HepG2 (cell line): ENCODE results near the gene C2orf81. TPM values are rescaled to one million over a fixed set of nuclear protein-coding genes. Genes with fewer than 3 reads are reported as not detected.

Experiments
- IKZF5 ChIP-seq: IDR thresholded peaks from 2 replicates; pipeline ENCODE4 v1.6.1; 2018; ENCODE audit warnings: missing genetic modification reagents, mild to moderate bottlenecking, missing compliant biosample characterization
- MLLT10 ChIP-seq: sonication (generic); formaldehyde crosslinking; IDR thresholded peaks from 2 replicates; pipeline ENCODE4 v1.4.0; 2020; ENCODE audit warnings: missing genetic modification reagents
- SSRP1 ChIP-seq: IDR thresholded peaks from 2 replicates; pipeline ENCODE4 v1.6.1; 2016; ENCODE audit warnings: control low read depth
- TEAD2 ChIP-seq: sonication (generic); formaldehyde crosslinking; IDR thresholded peaks from 2 replicates; pipeline ENCODE4 v1.9.0; 2021; ENCODE audit warnings: missing genetic modification reagents
- YEATS4 ChIP-seq: sonication (generic); formaldehyde crosslinking; IDR thresholded peaks from 2 replicates; pipeline ENCODE4 v1.4.0; 2020; ENCODE audit warnings: missing genetic modification reagents, borderline replicate concordance
- ZNF274 ChIP-seq: sonication (generic); formaldehyde crosslinking; IDR thresholded peaks from 2 replicates; pipeline ENCODE4 v1.5.1; 2020; ENCODE audit warnings: mild to moderate bottlenecking, missing genetic modification reagents
- ZSCAN30 ChIP-seq: sonication (generic); formaldehyde crosslinking; IDR thresholded peaks from 2 replicates; pipeline ENCODE4 v1.5.0; 2020; ENCODE audit warnings: mild to moderate bottlenecking, missing genetic modification reagents
- polyA plus RNA-seq, 8 experiments: library from polyadenylated mRNA; depleted of rRNA in 3 of 8; stranded (reverse) in 7 of 8; unstranded in 1 of 8; fragments of >200 nt; fragmentation: Illumina TruSeq in 4 of 8; extraction: Trizol in 4 of 8; gene quantifications; 2 replicates each; pipeline versions ENCODE4 v1.2.1 to v1.2.3, GENCODE V29; 2011 to 2016; ENCODE audit warnings: low read depth in 4 of 8, missing spikeins in 1 of 8, mixed read lengths in 1 of 8; ENCODE audit not compliant: insufficient read depth in 1 of 8
- total RNA-seq, 5 experiments: library from RNA; depleted of rRNA; stranded (reverse); fragments of >200 nt; fragmentation: Illumina TruSeq; extraction: Trizol; gene quantifications; 2 replicates each; pipeline ENCODE4 v1.2.3, GENCODE V29; 2016; ENCODE audit warnings: low read depth in 1 of 5
- TF ChIP-seq, protein P1 (sequence below): sonication (generic); formaldehyde crosslinking; IDR thresholded peaks from 2 replicates; pipeline ENCODE4 v1.4.0; 2020; ENCODE audit warnings: missing genetic modification reagents
- TF ChIP-seq, protein P2 (sequence below): sonication (generic); formaldehyde crosslinking; IDR thresholded peaks from 2 replicates; pipeline ENCODE4 v1.4.0; 2020; ENCODE audit warnings: missing genetic modification reagents
- TF ChIP-seq, protein P3 (sequence below): sonication (generic); formaldehyde crosslinking; IDR thresholded peaks from 2 replicates; pipeline ENCODE4 v1.5.0; 2020; ENCODE audit warnings: mild to moderate bottlenecking, missing genetic modification reagents

C2orf81 gene
- total and polyA plus RNA-seq, 2 of the 13 experiments (the other 11 are each of a cell fraction or from before 2014, with no cell fraction given) = 0.15 to 0.17 TPM

DNA sequence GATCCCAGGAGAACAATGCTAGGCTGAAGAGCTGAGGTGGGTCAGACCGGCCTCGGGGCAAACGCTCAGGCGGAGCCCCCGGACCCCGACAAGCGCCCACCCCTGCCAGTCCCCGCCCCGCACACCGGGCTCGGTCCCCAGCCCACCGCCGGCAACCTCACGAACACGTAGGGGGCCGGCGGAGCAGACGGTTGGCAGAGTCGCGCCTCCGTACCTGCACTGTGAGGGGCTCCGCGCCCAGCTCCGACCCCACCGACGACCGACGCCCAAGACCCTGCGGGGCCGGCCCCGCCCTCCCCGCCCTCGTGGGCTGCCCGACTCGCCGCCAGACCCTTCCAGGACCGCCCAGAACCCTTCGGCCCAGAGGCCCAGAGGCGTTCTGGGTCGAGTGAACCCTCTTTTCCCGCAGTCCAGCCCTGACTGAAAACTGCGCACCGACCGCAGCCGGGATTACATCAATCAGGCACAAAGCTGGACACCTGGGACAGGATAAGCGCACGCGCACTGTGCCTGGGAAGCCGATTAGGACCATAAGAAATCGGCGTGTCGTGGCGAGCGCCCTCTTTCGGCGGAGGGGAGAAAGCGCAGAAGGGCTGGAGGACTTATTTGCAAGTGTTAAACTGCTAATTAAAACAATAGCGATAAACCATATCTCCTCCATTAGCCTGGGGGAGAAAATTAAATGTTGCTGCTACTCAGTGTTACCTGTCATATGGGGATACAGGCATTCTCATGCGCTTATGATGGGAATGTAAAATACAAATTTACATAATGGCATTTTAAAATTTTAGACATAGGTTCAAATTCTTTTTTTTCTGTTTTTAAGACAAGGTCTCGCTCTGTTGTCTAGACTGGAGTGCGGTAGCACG, 29.6 kb downstream of the C2orf81 start (continued):
- TF ChIP-seq ZNF274 (CRISPR knock-in tag) (peak; percentile 95), SSRP1 (CRISPR knock-in tag) (0 out of 2 replicates have a peak, but pooled peaks have one; percentile 30), TEAD2 (no peak), ZSCAN30 (CRISPR knock-in tag) (no peak), YEATS4 (CRISPR knock-in tag) (peak; percentile 78), IKZF5 (CRISPR knock-in tag) (peak; percentile 55), MLLT10 (CRISPR knock-in tag) (no peak)
- TF ChIP-seq, protein P1, sequence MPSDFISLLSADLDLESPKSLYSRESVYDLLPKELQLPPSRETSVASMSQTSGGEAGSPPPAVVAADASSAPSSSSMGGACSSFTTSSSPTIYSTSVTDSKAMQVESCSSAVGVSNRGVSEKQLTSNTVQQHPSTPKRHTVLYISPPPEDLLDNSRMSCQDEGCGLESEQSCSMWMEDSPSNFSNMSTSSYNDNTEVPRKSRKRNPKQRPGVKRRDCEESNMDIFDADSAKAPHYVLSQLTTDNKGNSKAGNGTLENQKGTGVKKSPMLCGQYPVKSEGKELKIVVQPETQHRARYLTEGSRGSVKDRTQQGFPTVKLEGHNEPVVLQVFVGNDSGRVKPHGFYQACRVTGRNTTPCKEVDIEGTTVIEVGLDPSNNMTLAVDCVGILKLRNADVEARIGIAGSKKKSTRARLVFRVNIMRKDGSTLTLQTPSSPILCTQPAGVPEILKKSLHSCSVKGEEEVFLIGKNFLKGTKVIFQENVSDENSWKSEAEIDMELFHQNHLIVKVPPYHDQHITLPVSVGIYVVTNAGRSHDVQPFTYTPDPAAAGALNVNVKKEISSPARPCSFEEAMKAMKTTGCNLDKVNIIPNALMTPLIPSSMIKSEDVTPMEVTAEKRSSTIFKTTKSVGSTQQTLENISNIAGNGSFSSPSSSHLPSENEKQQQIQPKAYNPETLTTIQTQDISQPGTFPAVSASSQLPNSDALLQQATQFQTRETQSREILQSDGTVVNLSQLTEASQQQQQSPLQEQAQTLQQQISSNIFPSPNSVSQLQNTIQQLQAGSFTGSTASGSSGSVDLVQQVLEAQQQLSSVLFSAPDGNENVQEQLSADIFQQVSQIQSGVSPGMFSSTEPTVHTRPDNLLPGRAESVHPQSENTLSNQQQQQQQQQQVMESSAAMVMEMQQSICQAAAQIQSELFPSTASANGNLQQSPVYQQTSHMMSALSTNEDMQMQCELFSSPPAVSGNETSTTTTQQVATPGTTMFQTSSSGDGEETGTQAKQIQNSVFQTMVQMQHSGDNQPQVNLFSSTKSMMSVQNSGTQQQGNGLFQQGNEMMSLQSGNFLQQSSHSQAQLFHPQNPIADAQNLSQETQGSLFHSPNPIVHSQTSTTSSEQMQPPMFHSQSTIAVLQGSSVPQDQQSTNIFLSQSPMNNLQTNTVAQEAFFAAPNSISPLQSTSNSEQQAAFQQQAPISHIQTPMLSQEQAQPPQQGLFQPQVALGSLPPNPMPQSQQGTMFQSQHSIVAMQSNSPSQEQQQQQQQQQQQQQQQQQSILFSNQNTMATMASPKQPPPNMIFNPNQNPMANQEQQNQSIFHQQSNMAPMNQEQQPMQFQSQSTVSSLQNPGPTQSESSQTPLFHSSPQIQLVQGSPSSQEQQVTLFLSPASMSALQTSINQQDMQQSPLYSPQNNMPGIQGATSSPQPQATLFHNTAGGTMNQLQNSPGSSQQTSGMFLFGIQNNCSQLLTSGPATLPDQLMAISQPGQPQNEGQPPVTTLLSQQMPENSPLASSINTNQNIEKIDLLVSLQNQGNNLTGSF (CRISPR knock-in tag) = peak; percentile 46; the same call in 1 of the 2 replicates
- TF ChIP-seq, protein P2, sequence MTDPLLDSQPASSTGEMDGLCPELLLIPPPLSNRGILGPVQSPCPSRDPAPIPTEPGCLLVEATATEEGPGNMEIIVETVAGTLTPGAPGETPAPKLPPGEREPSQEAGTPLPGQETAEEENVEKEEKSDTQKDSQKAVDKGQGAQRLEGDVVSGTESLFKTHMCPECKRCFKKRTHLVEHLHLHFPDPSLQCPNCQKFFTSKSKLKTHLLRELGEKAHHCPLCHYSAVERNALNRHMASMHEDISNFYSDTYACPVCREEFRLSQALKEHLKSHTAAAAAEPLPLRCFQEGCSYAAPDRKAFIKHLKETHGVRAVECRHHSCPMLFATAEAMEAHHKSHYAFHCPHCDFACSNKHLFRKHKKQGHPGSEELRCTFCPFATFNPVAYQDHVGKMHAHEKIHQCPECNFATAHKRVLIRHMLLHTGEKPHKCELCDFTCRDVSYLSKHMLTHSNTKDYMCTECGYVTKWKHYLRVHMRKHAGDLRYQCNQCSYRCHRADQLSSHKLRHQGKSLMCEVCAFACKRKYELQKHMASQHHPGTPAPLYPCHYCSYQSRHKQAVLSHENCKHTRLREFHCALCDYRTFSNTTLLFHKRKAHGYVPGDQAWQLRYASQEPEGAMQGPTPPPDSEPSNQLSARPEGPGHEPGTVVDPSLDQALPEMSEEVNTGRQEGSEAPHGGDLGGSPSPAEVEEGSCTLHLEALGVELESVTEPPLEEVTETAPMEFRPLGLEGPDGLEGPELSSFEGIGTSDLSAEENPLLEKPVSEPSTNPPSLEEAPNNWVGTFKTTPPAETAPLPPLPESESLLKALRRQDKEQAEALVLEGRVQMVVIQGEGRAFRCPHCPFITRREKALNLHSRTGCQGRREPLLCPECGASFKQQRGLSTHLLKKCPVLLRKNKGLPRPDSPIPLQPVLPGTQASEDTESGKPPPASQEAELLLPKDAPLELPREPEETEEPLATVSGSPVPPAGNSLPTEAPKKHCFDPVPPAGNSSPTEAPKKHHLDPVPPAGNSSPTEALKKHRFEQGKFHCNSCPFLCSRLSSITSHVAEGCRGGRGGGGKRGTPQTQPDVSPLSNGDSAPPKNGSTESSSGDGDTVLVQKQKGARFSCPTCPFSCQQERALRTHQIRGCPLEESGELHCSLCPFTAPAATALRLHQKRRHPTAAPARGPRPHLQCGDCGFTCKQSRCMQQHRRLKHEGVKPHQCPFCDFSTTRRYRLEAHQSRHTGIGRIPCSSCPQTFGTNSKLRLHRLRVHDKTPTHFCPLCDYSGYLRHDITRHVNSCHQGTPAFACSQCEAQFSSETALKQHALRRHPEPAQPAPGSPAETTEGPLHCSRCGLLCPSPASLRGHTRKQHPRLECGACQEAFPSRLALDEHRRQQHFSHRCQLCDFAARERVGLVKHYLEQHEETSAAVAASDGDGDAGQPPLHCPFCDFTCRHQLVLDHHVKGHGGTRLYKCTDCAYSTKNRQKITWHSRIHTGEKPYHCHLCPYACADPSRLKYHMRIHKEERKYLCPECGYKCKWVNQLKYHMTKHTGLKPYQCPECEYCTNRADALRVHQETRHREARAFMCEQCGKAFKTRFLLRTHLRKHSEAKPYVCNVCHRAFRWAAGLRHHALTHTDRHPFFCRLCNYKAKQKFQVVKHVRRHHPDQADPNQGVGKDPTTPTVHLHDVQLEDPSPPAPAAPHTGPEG (CRISPR knock-in tag) = 0 out of 2 replicates have a peak, but pooled peaks have one; percentile 16
- TF ChIP-seq, protein P3, sequence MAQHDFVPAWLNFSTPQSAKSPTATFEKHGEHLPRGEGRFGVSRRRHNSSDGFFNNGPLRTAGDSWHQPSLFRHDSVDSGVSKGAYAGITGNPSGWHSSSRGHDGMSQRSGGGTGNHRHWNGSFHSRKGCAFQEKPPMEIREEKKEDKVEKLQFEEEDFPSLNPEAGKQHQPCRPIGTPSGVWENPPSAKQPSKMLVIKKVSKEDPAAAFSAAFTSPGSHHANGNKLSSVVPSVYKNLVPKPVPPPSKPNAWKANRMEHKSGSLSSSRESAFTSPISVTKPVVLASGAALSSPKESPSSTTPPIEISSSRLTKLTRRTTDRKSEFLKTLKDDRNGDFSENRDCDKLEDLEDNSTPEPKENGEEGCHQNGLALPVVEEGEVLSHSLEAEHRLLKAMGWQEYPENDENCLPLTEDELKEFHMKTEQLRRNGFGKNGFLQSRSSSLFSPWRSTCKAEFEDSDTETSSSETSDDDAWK (CRISPR knock-in tag) = no peak
